IMR-90 (cell line): ENCODE results near the gene ZNF385C. TPM values are rescaled to one million over a fixed set of nuclear protein-coding genes. Genes with fewer than 3 reads are reported as not detected.
A peak's percentile ranks its signal among the peaks of the same experiment; 100 is the strongest.

ENCODE experiments used
- ATAC-seq: fragments of 200-7000 bp; cut with Tn5 transposase; 2 replicates; pipeline ENCODE4 v1.9.1; 2020; ENCODE audit warnings: low read depth, mild to moderate bottlenecking, moderate library complexity
- BruUV-seq: library from RNA; stranded (reverse); fragments of 400-500 nt; replicated peaks from 2 replicates; lab custom pipeline; 2021; lab: Mats Ljungman, UMichigan
- CTCF ChIA-PET: fragments of 300-600 bp; formaldehyde crosslinking; extraction: SDS; loops from one replicate; lab custom pipeline; 2021; ENCODE audit warnings: antibody characterized with exemption; lab: Yijun Ruan, JAX
- POLR2A ChIA-PET: fragments of 300-600 bp; sonication (Branson Sonifier 250); formaldehyde crosslinking; loops from one replicate; lab custom pipeline; 2022; ENCODE audit warnings: antibody characterized with exemption; ENCODE audit not compliant: unreplicated experiment; lab: Charles Lee
- DNase-seq: peaks from one replicate; pipeline ENCODE4 v3.0.0; 2013
- H2AFZ ChIP-seq: replicated peaks from 2 replicates; pipeline ENCODE3; 2013; ENCODE audit warnings: low read length, mild to moderate bottlenecking; ENCODE audit not compliant: poor library complexity
- H2AK5ac ChIP-seq: 2 replicates; pipeline ENCODE4 v1.6.1; 2013; ENCODE audit warnings: low read depth, low read length, inconsistent platforms
- H2AK9ac ChIP-seq: replicated peaks from 2 replicates; pipeline ENCODE3; 2013; ENCODE audit warnings: mild to moderate bottlenecking, low read depth, low read length, moderate library complexity; ENCODE audit not compliant: poor library complexity
- H2BK120ac ChIP-seq: 2 replicates; pipeline ENCODE4 v1.6.1; 2013; ENCODE audit warnings: low read depth, low read length, inconsistent platforms
- H2BK15ac ChIP-seq: 3 replicates; pipeline ENCODE4 v1.6.1; 2013; ENCODE audit warnings: low read depth, low read length, inconsistent platforms
- H2BK20ac ChIP-seq: 2 replicates; pipeline ENCODE4 v1.6.1; 2013; ENCODE audit warnings: low read depth, mild to moderate bottlenecking, inconsistent platforms, low read length, moderate library complexity
- H2BK5ac ChIP-seq: 2 replicates; pipeline ENCODE4 v1.6.1; 2013; ENCODE audit warnings: mild to moderate bottlenecking, low read depth, low read length, inconsistent platforms; ENCODE audit not compliant: poor library complexity, severe bottlenecking
- H3K14ac ChIP-seq: replicated peaks from 2 replicates; pipeline ENCODE4 v1.6.1; 2013; ENCODE audit warnings: low read depth, low read length, inconsistent platforms
- H3K18ac ChIP-seq: 2 replicates; pipeline ENCODE4 v1.6.1; 2013; ENCODE audit warnings: low read depth, low read length, control low read depth
- H3K23ac ChIP-seq: 2 replicates; pipeline ENCODE4 v1.6.1; 2013; ENCODE audit warnings: low read depth, low read length, inconsistent platforms
- H3K27ac ChIP-seq: 2 replicates; pipeline ENCODE4 v1.5.1; 2013; ENCODE audit warnings: mild to moderate bottlenecking, control low read depth, low read length; ENCODE audit not compliant: insufficient read depth
- H3K27me3 ChIP-seq: 2 replicates; pipeline ENCODE4 v1.6.1; 2013; ENCODE audit warnings: low read length; ENCODE audit not compliant: control insufficient read depth, insufficient read depth
- H3K36me3 ChIP-seq: 2 replicates; pipeline ENCODE4 v1.6.1; 2013; ENCODE audit warnings: low read length, mixed read lengths; ENCODE audit not compliant: control insufficient read depth, insufficient read depth
- H3K4ac ChIP-seq: 2 replicates; pipeline ENCODE4 v1.6.1; 2013; ENCODE audit warnings: low read depth, low read length, inconsistent platforms
- H3K4me1 ChIP-seq: 2 replicates; pipeline ENCODE4 v1.6.1; 2013; ENCODE audit warnings: low read length, mixed read lengths; ENCODE audit not compliant: control insufficient read depth, insufficient read depth
- H3K4me2 ChIP-seq: 2 replicates; pipeline ENCODE4 v1.6.1; 2013; ENCODE audit warnings: low read depth, mild to moderate bottlenecking, control low read depth, low read length, moderate library complexity
- H3K4me3 ChIP-seq: 2 replicates; pipeline ENCODE4 v1.5.1; 2013; ENCODE audit warnings: low read depth, mild to moderate bottlenecking, control low read depth, low read length, moderate library complexity; ENCODE audit not compliant: insufficient read depth
- H3K56ac ChIP-seq: 2 replicates; pipeline ENCODE4 v1.6.1; 2013; ENCODE audit warnings: low read length, inconsistent platforms; ENCODE audit not compliant: insufficient read depth; ENCODE audit errors: extremely low read depth
- H3K79me1 ChIP-seq, 2 experiments: 2 replicates each; pipeline ENCODE4 v1.6.1; 2013; ENCODE audit warnings: low read length in 2 of 2, inconsistent platforms in 1 of 2, low read depth in 1 of 2
- H3K9ac ChIP-seq: 2 replicates; pipeline ENCODE4 v1.6.1; 2013; ENCODE audit warnings: low read depth, low read length, control low read depth
- H3K9me1 ChIP-seq: 2 replicates; pipeline ENCODE4 v1.6.1; 2013; ENCODE audit warnings: low read length, inconsistent platforms; ENCODE audit not compliant: insufficient read depth
- H3K9me3 ChIP-seq: 2 replicates; pipeline ENCODE4 v1.6.1; 2013; ENCODE audit warnings: low read length; ENCODE audit not compliant: control insufficient read depth, insufficient read depth
- H4K20me1 ChIP-seq: 2 replicates; pipeline ENCODE4 v1.6.1; 2013; ENCODE audit warnings: low read length, inconsistent platforms; ENCODE audit not compliant: insufficient read depth
- H4K5ac ChIP-seq: 2 replicates; pipeline ENCODE4 v1.6.1; 2013; ENCODE audit warnings: mild to moderate bottlenecking, low read depth, low read length, control low read depth
- H4K8ac ChIP-seq, 2 experiments: 2 replicates each; pipeline ENCODE4 v1.6.1; 2013; ENCODE audit warnings: low read depth in 2 of 2, low read length in 2 of 2, control low read depth in 1 of 2, inconsistent platforms in 1 of 2
- H4K91ac ChIP-seq: 2 replicates; pipeline ENCODE4 v1.6.1; 2013; ENCODE audit warnings: low read depth, low read length, inconsistent platforms; ENCODE audit not compliant: insufficient read depth
- FOS ChIP-seq: fragments of 150-350 bp; IDR thresholded peaks from 2 replicates; pipeline ENCODE4 v1.6.1; 2016; ENCODE audit warnings: low read depth, low read length
- NFE2L2 ChIP-seq: fragments of 150-350 bp; IDR thresholded peaks from 2 replicates; pipeline ENCODE4 v1.6.1; 2016; ENCODE audit warnings: low read depth, mild to moderate bottlenecking, low read length
- RFX5 ChIP-seq: IDR thresholded peaks from 2 replicates; pipeline ENCODE4 v1.8.0; 2012; ENCODE audit warnings: low read depth, mild to moderate bottlenecking, low read length, moderate library complexity
- WGBS, 2 experiments: methylation state at CpG; one replicate each; pipeline versions ENCODE4 v1.1.5 to v1.1.7; 2013; ENCODE audit warnings: missing lambda C conversion rate in 2 of 2; ENCODE audit not compliant: insufficient read length in 1 of 2; ENCODE audit errors: extremely low coverage in 2 of 2; 5-methylcytosine and 5-hydroxymethylcytosine counted together
- dilution Hi-C: fragments of 300-500 bp; cut with HindIII; formaldehyde crosslinking; loops from one replicate; pipeline ENCODE4 v1.14.3; 2018; ENCODE audit warnings: low sequenced_read_pairs; ENCODE audit not compliant: unreplicated experiment
- in situ Hi-C: fragments of 300-500 bp; cut with MboI; formaldehyde crosslinking; loops from 3 replicates; pipeline ENCODE4 v1.14.3; 2019; ENCODE audit warnings: low sequenced_read_pairs, inconsistent platforms, mixed read lengths
- intact Hi-C: fragments of 100-400 bp; cut with micrococcal nuclease; formaldehyde crosslinking; loops from 2 replicates; pipeline ENCODE4 v1.10.0; 2022
- polyA plus RNA-seq, 3 experiments: library from polyadenylated mRNA; depleted of rRNA; stranded (reverse); fragments of >200 nt; gene quantifications; 2 replicates each; pipeline ENCODE4 v1.2.3, GENCODE V29; 2012; ENCODE audit warnings: low replicate concordance in 1 of 3
- total RNA-seq: library from RNA; depleted of rRNA; stranded (reverse); fragments of >200 nt; gene quantifications from 2 replicates; pipeline ENCODE4 v1.2.3, GENCODE V29; 2012

Gene ZNF385C
- total and polyA plus RNA-seq, 2 of the 4 experiments (the other 2 are of a cell fraction) = not detected

- no TSS peak for BruUV-seq
- Histone ChIP-seq H3K79me1 (peaks cover 46 to 82% of the 10 kb centered on the region in 2 experiments), H3K27me3 (no peaks in the 10 kb centered on the region), H2BK5ac (peak overlapping the region; percentile 71), H3K14ac (peak overlapping the region; percentile 84), H2AK9ac (no peak overlapping the region), H4K8ac (no peak overlapping the region), H3K36me3 (peaks cover 39% of the 10 kb centered on the region), H3K56ac (no peak overlapping the region), H3K4ac (peak overlapping the region; percentile 3; the same call in 1 of the 2 replicates), H3K9ac (no peak overlapping the region), H4K20me1 (peaks cover 61% of the 10 kb centered on the region), H2BK20ac (no peak overlapping the region), H3K4me1 (peaks cover 26% of the 10 kb centered on the region), H3K9me1 (peaks cover 49% of the 10 kb centered on the region), H2BK15ac (no peak overlapping the region), H2BK120ac (no peak overlapping the region), H3K23ac (peak overlapping the region; percentile 83), H3K4me3 (no peak overlapping the region), H4K91ac (no peak overlapping the region), H4K5ac (no peak overlapping the region), H3K27ac (no peak overlapping the region), H2AK5ac (peak overlapping the region; percentile 10; the same call in 1 of the 2 replicates), H3K9me3 (no peaks in the 10 kb centered on the region), H2AFZ (no peak overlapping the region), H3K18ac (no peak overlapping the region), H3K4me2 (peak overlapping the region; percentile 7; the same call in 1 of the 2 replicates)
- ChIA-PET POLR2A (no interaction called here), CTCF (interaction anchor here (0.9 kb wide), 1 partner anchor 50 kb away, joined by 4 read pairs; the partner anchor contains the start of gene KCNH4)
- DNase-seq (no peak), ATAC-seq (no peak)
- WGBS, 2 experiments = 98% methylated on average over 4 of the region's 4 CpGs; no CpG with 5 or more reads in 1 of the 2 experiments
- intact Hi-C loops = loop anchor here (10.0 kb wide), 1 partner anchor 394 kb away; no protein-coding TSS in a partner anchor
- in situ Hi-C loops = no loop called here
- dilution Hi-C loops = no loop called here
- no peak for TF ChIP-seq FOS
- no peak for TF ChIP-seq NFE2L2
- TF ChIP-seq RFX5 = no peak
Observed at GRCh38 chr17:42131232-42131631, 33.0 kb upstream of the ZNF385C start.
